HTERT RPE-1 (cell line): ENCODE data around the gene EXOSC5.
"Not testable (repeated sequence)": the region's sequence is repeated elsewhere in the genome, so short reads cannot be mapped to it uniquely, and the experiment has no call there.

Experiments used
- in situ Hi-C: fragments of 300-500 bp; cut with MboI; formaldehyde crosslinking; loops from 4 replicates; pipeline ENCODE4 v1.14.3; 2020; ENCODE audit warnings: low sequenced_read_pairs

Gene EXOSC5

GRCh38 chr19:41397086-41398049 is at the start of gene EXOSC5, which contains the start of gene BCKDHA:
Gene EXOSC5 (minus strand): TSS chr19:41397359. CDS start chr19:41397328, 31 bp downstream.
Gene BCKDHA (plus strand): TSS chr19:41397818. CDS start chr19:41397828, 10 bp downstream.
- in situ Hi-C loops, result no loop called here

- in situ Hi-C loops, result no loop called here
Measured at GRCh38 chr19:41445575-41445974, 48.4 kb upstream of the EXOSC5 start.

GRCh38 chr19:41443813-41444455 is 46.8 kb upstream of the EXOSC5 start:
- in situ Hi-C loops, result no loop called here

GRCh38 chr19:41442473-41443355 is 45.6 kb upstream of the EXOSC5 start, which contains the start of gene ERICH4:
Gene ERICH4 (plus strand): TSS chr19:41443156. CDS start chr19:41443170, 14 bp downstream.
- in situ Hi-C loops, result no loop called here

GRCh38 chr19:41441321-41441945 is 44.3 kb upstream of the EXOSC5 start:
- in situ Hi-C loops, result no loop called here

- in situ Hi-C loops, result no loop called here
Measured at GRCh38 chr19:41439441-41440222, 42.5 kb upstream of the EXOSC5 start, which contains the start of gene DMAC2. Gene DMAC2 (minus strand): TSS chr19:41439912. CDS start chr19:41439899, 13 bp downstream.

GRCh38 chr19:41437944-41438574 is 40.9 kb upstream of the EXOSC5 start:
- in situ Hi-C loops, result no loop called here

GRCh38 chr19:41436674-41436951 is 39.5 kb upstream of the EXOSC5 start:
- in situ Hi-C loops, result no loop called here

GRCh38 chr19:41435936-41436673 is 38.9 kb upstream of the EXOSC5 start:
- in situ Hi-C loops, result no loop called here

GRCh38 chr19:41435376-41435775 is 38.2 kb upstream of the EXOSC5 start:
- in situ Hi-C loops, result not testable (repeated sequence)

- in situ Hi-C loops, result no loop called here
Measured at GRCh38 chr19:41434450-41434849, 37.3 kb upstream of the EXOSC5 start.

GRCh38 chr19:41433171-41433570 is 36.0 kb upstream of the EXOSC5 start:
- in situ Hi-C loops, result no loop called here

- in situ Hi-C loops, result no loop called here
Measured at GRCh38 chr19:41431426-41432386, 34.5 kb upstream of the EXOSC5 start.

GRCh38 chr19:41430922-41431321 is 33.8 kb upstream of the EXOSC5 start:
- in situ Hi-C loops, result no loop called here

- in situ Hi-C loops, result no loop called here
Measured at GRCh38 chr19:41428481-41428859, 31.3 kb upstream of the EXOSC5 start.

GRCh38 chr19:41427647-41428480 is 30.7 kb upstream of the EXOSC5 start:
- in situ Hi-C loops, result no loop called here
